GM12865 (cell line): ENCODE results near the gene PDGFD.

Source experiments
- DNase-seq: peaks from one replicate; pipeline ENCODE4 v3.0.0; 2010; ENCODE audit warnings: low read depth
- H3K4me3 ChIP-seq: 2 replicates; pipeline ENCODE4 v1.5.1; 2011; ENCODE audit warnings: mild to moderate bottlenecking, low read depth, low read length, control low read depth
- CTCF ChIP-seq: IDR thresholded peaks from 2 replicates; pipeline ENCODE4 v1.5.1; 2011; ENCODE audit warnings: low read length, control low read depth, low read depth, inconsistent platforms; ENCODE audit not compliant: insufficient read depth; ENCODE audit errors: missing control alignments

Gene PDGFD

GRCh38 chr11:104075706-104076105 is 88.2 kb downstream of the PDGFD start:
- TF ChIP-seq CTCF: no peak
- H3K4me3 ChIP-seq: no peak overlapping the region
- DNase-seq: no peak

GRCh38 chr11:104075091-104075490 is 88.9 kb downstream of the PDGFD start:
- TF ChIP-seq CTCF: no peak
- no peak for DNase-seq
- no peak overlapping the region for H3K4me3 ChIP-seq

- DNase-seq: peak; percentile 45
- no peak overlapping the region for H3K4me3 ChIP-seq
- TF ChIP-seq CTCF: no peak
These were observed 89.8 kb downstream of the PDGFD start for GRCh38 chr11:104073950-104074705.

GRCh38 chr11:104067534-104067933 is 96.4 kb downstream of the PDGFD start:
- no peak overlapping the region for H3K4me3 ChIP-seq
- TF ChIP-seq CTCF: no peak
- DNase-seq: no peak

- TF ChIP-seq CTCF: no peak
- DNase-seq: no peak
- no peak overlapping the region for H3K4me3 ChIP-seq
These were observed 99.8 kb downstream of the PDGFD start for GRCh38 chr11:104064034-104064630.

GRCh38 chr11:104061853-104062521 is 102.0 kb downstream of the PDGFD start:
- no peak overlapping the region for H3K4me3 ChIP-seq
- no peak for TF ChIP-seq CTCF
- DNase-seq: no peak
